Measurements from ENCODE around the gene IRAG1. TPM values are rescaled to one million over a fixed set of nuclear protein-coding genes. Genes with fewer than 3 reads are reported as not detected.

The IRAG1 gene
- total and polyA plus RNA-seq, 2 experiments from 2014 or later, result 1.5 to 2.7 TPM

DNA sequence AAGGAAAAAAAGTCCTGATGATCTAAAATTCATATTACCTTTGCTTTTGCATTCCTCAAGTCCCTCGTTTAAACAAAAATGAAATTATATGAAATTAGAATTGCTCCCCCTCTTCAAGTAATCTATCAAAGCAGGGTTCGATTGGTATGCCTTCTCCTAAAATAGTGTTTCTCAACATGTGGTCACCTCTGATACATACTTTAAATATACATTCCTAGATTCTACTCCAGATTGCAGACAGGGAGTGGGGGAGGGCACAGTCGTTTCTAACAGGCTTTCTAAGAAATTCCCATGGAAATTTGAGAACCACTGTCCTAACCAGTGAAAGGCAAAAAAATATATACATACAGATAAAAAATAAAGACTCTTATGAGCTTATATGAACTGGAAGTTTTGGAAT, 22.6 kb upstream of the IRAG1 start:
- H3K4me1 ChIP-seq (ENCODE audit: insufficient read depth), result no peaks in the 10 kb centered on the region
- DNase-seq (ENCODE audit: low spot score) (no peak), ATAC-seq (no peak)
- Mint-ChIP-seq H3K36me3 (ENCODE audit: low read depth) (no peaks in the 10 kb centered on the region; the same call in 2 of the 3 replicates), H3K4me3 (no peak overlapping the region), H3K9me3 (no peaks in the 10 kb centered on the region), H3K27ac (no peak overlapping the region), H3K4me1 (peaks cover 2% of the 10 kb centered on the region; the same call in 1 of the 3 replicates), H3K27me3 (ENCODE audit: insufficient read depth, low read depth, poor library complexity) (peaks cover 5% of the 10 kb centered on the region)
- no peak overlapping the region for H3K4me2 ChIP-seq
- H3K27me3 ChIP-seq (ENCODE audit: insufficient read depth), result no peaks in the 10 kb centered on the region
- 0 out of 2 replicates have a peak, but pooled peaks cover 8% of the 10 kb centered on the region for H3K9me2 ChIP-seq (ENCODE audit: insufficient read depth)
- H3K27ac ChIP-seq (ENCODE audit: low read depth), result no peak overlapping the region
- no peaks in the 10 kb centered on the region for H3F3A ChIP-seq (replicated peaks; ENCODE audit: low read depth)
- TF ChIP-seq JUNB (IDR thresholded peaks at IDR 0.05; ENCODE audit: unreplicated experiment) (no peak), STAT1 (IDR thresholded peaks at IDR 0.05; ENCODE audit: unreplicated experiment) (no peak), CREB1 (CRISPR knock-in tag; IDR thresholded peaks at IDR 0.05; ENCODE audit: low read depth) (no peak), ZNF114 (CRISPR knock-in tag; IDR thresholded peaks at IDR 0.05) (no peak)
- TF ChIP-seq, protein P1, sequence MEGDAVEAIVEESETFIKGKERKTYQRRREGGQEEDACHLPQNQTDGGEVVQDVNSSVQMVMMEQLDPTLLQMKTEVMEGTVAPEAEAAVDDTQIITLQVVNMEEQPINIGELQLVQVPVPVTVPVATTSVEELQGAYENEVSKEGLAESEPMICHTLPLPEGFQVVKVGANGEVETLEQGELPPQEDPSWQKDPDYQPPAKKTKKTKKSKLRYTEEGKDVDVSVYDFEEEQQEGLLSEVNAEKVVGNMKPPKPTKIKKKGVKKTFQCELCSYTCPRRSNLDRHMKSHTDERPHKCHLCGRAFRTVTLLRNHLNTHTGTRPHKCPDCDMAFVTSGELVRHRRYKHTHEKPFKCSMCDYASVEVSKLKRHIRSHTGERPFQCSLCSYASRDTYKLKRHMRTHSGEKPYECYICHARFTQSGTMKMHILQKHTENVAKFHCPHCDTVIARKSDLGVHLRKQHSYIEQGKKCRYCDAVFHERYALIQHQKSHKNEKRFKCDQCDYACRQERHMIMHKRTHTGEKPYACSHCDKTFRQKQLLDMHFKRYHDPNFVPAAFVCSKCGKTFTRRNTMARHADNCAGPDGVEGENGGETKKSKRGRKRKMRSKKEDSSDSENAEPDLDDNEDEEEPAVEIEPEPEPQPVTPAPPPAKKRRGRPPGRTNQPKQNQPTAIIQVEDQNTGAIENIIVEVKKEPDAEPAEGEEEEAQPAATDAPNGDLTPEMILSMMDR (conservative IDR thresholded peaks at IDR 0.05; ENCODE audit: low read depth in 2 of 2), result no peak
- TF ChIP-seq, protein P2, sequence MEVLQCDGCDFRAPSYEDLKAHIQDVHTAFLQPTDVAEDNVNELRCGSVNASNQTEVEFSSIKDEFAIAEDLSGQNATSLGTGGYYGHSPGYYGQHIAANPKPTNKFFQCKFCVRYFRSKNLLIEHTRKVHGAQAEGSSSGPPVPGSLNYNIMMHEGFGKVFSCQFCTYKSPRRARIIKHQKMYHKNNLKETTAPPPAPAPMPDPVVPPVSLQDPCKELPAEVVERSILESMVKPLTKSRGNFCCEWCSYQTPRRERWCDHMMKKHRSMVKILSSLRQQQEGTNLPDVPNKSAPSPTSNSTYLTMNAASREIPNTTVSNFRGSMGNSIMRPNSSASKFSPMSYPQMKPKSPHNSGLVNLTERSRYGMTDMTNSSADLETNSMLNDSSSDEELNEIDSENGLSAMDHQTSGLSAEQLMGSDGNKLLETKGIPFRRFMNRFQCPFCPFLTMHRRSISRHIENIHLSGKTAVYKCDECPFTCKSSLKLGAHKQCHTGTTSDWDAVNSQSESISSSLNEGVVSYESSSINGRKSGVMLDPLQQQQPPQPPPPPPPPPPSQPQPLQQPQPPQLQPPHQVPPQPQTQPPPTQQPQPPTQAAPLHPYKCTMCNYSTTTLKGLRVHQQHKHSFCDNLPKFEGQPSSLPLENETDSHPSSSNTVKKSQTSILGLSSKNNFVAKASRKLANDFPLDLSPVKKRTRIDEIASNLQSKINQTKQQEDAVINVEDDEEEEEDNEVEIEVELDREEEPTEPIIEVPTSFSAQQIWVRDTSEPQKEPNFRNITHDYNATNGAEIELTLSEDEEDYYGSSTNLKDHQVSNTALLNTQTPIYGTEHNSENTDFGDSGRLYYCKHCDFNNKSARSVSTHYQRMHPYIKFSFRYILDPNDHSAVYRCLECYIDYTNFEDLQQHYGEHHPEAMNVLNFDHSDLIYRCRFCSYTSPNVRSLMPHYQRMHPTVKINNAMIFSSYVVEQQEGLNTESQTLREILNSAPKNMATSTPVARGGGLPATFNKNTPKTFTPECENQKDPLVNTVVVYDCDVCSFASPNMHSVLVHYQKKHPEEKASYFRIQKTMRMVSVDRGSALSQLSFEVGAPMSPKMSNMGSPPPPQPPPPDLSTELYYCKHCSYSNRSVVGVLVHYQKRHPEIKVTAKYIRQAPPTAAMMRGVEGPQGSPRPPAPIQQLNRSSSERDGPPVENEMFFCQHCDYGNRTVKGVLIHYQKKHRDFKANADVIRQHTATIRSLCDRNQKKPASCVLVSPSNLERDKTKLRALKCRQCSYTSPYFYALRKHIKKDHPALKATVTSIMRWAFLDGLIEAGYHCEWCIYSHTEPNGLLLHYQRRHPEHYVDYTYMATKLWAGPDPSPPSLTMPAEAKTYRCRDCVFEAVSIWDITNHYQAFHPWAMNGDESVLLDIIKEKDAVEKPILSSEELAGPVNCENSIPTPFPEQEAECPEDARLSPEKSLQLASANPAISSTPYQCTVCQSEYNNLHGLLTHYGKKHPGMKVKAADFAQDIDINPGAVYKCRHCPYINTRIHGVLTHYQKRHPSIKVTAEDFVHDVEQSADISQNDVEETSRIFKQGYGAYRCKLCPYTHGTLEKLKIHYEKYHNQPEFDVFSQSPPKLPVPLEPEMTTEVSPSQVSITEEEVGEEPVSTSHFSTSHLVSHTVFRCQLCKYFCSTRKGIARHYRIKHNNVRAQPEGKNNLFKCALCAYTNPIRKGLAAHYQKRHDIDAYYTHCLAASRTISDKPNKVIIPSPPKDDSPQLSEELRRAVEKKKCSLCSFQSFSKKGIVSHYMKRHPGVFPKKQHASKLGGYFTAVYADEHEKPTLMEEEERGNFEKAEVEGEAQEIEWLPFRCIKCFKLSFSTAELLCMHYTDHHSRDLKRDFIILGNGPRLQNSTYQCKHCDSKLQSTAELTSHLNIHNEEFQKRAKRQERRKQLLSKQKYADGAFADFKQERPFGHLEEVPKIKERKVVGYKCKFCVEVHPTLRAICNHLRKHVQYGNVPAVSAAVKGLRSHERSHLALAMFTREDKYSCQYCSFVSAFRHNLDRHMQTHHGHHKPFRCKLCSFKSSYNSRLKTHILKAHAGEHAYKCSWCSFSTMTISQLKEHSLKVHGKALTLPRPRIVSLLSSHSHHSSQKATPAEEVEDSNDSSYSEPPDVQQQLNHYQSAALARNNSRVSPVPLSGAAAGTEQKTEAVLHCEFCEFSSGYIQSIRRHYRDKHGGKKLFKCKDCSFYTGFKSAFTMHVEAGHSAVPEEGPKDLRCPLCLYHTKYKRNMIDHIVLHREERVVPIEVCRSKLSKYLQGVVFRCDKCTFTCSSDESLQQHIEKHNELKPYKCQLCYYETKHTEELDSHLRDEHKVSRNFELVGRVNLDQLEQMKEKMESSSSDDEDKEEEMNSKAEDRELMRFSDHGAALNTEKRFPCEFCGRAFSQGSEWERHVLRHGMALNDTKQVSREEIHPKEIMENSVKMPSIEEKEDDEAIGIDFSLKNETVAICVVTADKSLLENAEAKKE (CRISPR knock-in tag; IDR thresholded peaks at IDR 0.05), result no peak
- TF ChIP-seq, protein P3, sequence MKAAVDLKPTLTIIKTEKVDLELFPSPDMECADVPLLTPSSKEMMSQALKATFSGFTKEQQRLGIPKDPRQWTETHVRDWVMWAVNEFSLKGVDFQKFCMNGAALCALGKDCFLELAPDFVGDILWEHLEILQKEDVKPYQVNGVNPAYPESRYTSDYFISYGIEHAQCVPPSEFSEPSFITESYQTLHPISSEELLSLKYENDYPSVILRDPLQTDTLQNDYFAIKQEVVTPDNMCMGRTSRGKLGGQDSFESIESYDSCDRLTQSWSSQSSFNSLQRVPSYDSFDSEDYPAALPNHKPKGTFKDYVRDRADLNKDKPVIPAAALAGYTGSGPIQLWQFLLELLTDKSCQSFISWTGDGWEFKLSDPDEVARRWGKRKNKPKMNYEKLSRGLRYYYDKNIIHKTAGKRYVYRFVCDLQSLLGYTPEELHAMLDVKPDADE (IDR thresholded peaks at IDR 0.05), result no peak
- no peak overlapping the region for H2AFZ ChIP-seq
- H3K79me2 ChIP-seq (replicated peaks; ENCODE audit: insufficient read depth), result no peaks in the 10 kb centered on the region
- H4K20me1 ChIP-seq (replicated peaks; ENCODE audit: insufficient read depth), result no peaks in the 10 kb centered on the region
- no peak overlapping the region for H3K4me3 ChIP-seq
- H3K36me3 ChIP-seq (ENCODE audit: insufficient read depth), result no peaks in the 10 kb centered on the region
